HCT116 (cell line): ENCODE data around the gene ENPP5. TPM values are rescaled to one million over a fixed set of nuclear protein-coding genes. Genes with fewer than 3 reads are reported as not detected.

ENCODE experiments used
- ATAC-seq: fragments of 200-7000 bp; cut with Tn5 transposase; 2 replicates; pipeline ENCODE4 v1.9.1; 2020; ENCODE audit warnings: mild to moderate bottlenecking, moderate library complexity
- BruUV-seq: library from RNA; stranded (reverse); fragments of 400-500 nt; replicated peaks from 2 replicates; lab custom pipeline; 2021; lab: Mats Ljungman, UMichigan
- CTCF ChIA-PET: fragments of 300-600 bp; sonication (Branson Sonifier 250); formaldehyde crosslinking; loops from one replicate; lab custom pipeline; 2021; ENCODE audit warnings: antibody characterized with exemption; lab: Charles Lee
- POLR2A ChIA-PET: fragments of 300-600, 350-600 bp; sonication (Branson Sonifier 250); formaldehyde crosslinking; loops from one replicate; lab custom pipeline; 2021; ENCODE audit warnings: antibody characterized with exemption; lab: Charles Lee
- RAD21 ChIA-PET, 2 experiments: fragments of 300-600 bp; sonication (Branson Sonifier 250); formaldehyde crosslinking; loops; one replicate each; lab custom pipeline; 2023; ENCODE audit warnings: low total read pairs in 2 of 2; ENCODE audit not compliant: uncharacterized antibody in 2 of 2, unreplicated experiment in 2 of 2, low non-redundant PET in 1 of 2; lab: Charles Lee
- DNase-seq: peaks from one replicate; pipeline ENCODE4 v3.0.0-alpha.2; 2010; ENCODE audit warnings: low read depth, low spot score
- H2AFZ ChIP-seq: fragments of 200-600 bp; shearing (Covaris generic), sonication (generic); 2 replicates; pipeline ENCODE4 v1.6.1; 2017; ENCODE audit warnings: low read depth, mixed run types, mixed read lengths, antibody characterized with exemption, low read length; ENCODE audit not compliant: poor library complexity, severe bottlenecking
- H3K27ac ChIP-seq: 2 replicates; pipeline ENCODE4 v1.5.1; 2012; ENCODE audit warnings: low read depth, low read length
- H3K27me3 ChIP-seq: fragments of 200-600 bp; sonication (generic); 2 replicates; pipeline ENCODE4 v1.6.1; 2016; ENCODE audit warnings: mixed run types, low read length, mixed read lengths; ENCODE audit not compliant: insufficient read depth
- H3K36me3 ChIP-seq, 2 experiments: fragments of 200-500 bp in 1 of 2; fragments of 200-600 bp in 1 of 2; sonication (Bioruptor generic) in 1 of 2; sonication (generic) in 1 of 2; 2 replicates each; pipeline versions ENCODE4 v1.5.1 to v1.6.1; 2014 to 2016; ENCODE audit warnings: low read length in 2 of 2, inconsistent platforms in 1 of 2, mixed read lengths in 1 of 2, mixed run types in 1 of 2; ENCODE audit not compliant: insufficient read depth in 2 of 2, control insufficient read depth in 1 of 2
- H3K4me1 ChIP-seq, 2 experiments: fragments of 200-600 bp in 1 of 2; sonication (generic) in 1 of 2; 2 replicates each; pipeline versions ENCODE4 v1.5.1 to v1.6.1; 2012 to 2017; ENCODE audit warnings: low read length in 2 of 2, inconsistent platforms in 1 of 2, mild to moderate bottlenecking in 1 of 2, mixed read lengths in 1 of 2, mixed run types in 1 of 2, moderate library complexity in 1 of 2; ENCODE audit not compliant: insufficient read depth in 2 of 2, control insufficient read depth in 1 of 2
- H3K4me2 ChIP-seq: fragments of 200-600 bp; sonication (generic); 2 replicates; pipeline ENCODE4 v1.6.1; 2017; ENCODE audit warnings: mixed run types, low read length, mixed read lengths
- H3K4me3 ChIP-seq, 2 experiments: fragments of 200-600 bp in 1 of 2; sonication (generic) in 1 of 2; replicated peaks in 1 of 2; 2 replicates each; pipeline ENCODE4 v1.5.1; 2011 to 2016; ENCODE audit warnings: low read length in 2 of 2, control low read depth in 1 of 2, low read depth in 1 of 2, mild to moderate bottlenecking in 1 of 2, mixed read lengths in 1 of 2, mixed run types in 1 of 2
- H3K79me2 ChIP-seq: fragments of 200-600 bp; sonication (generic); 2 replicates; pipeline ENCODE4 v1.6.1; 2017; ENCODE audit warnings: mild to moderate bottlenecking, mixed run types, low read length, moderate library complexity, mixed read lengths; ENCODE audit not compliant: insufficient read depth
- H3K9ac ChIP-seq: fragments of 200-600 bp; sonication (generic); 2 replicates; pipeline ENCODE4 v1.6.1; 2016; ENCODE audit warnings: low read length, mixed read lengths
- H3K9me2 ChIP-seq: fragments of 200-600 bp; sonication (generic), shearing (Covaris generic); 2 replicates; pipeline ENCODE4 v1.6.1; 2017; ENCODE audit warnings: mixed run types, mild to moderate bottlenecking, moderate library complexity; ENCODE audit not compliant: insufficient read depth
- H3K9me3 ChIP-seq, 2 experiments: fragments of 200-500 bp in 1 of 2; fragments of 200-600 bp in 1 of 2; sonication (Bioruptor generic) in 1 of 2; sonication (generic) in 1 of 2; 2 replicates each; pipeline ENCODE4 v1.6.1; 2014 to 2017; ENCODE audit warnings: low read length in 2 of 2, mixed read lengths in 2 of 2, inconsistent platforms in 1 of 2, low read depth in 1 of 2, mild to moderate bottlenecking in 1 of 2, mixed run types in 1 of 2, moderate library complexity in 1 of 2; ENCODE audit not compliant: control insufficient read depth in 1 of 2, insufficient read depth in 1 of 2
- H4K20me1 ChIP-seq: fragments of 200-600 bp; sonication (generic), shearing (Covaris generic); 2 replicates; pipeline ENCODE4 v1.6.1; 2017; ENCODE audit warnings: mixed run types, mild to moderate bottlenecking, moderate library complexity; ENCODE audit not compliant: insufficient read depth
- CBX3 ChIP-seq: IDR thresholded peaks from 2 replicates; pipeline ENCODE4 v1.6.1; 2012; ENCODE audit warnings: low read depth
- CEBPB ChIP-seq: IDR thresholded peaks from 2 replicates; pipeline ENCODE4 v1.6.1; 2012; ENCODE audit warnings: low read depth
- EGR1 ChIP-seq: IDR thresholded peaks from 2 replicates; pipeline ENCODE4 v1.6.1; 2012; ENCODE audit warnings: low read depth
- ELF1 ChIP-seq: IDR thresholded peaks from 2 replicates; pipeline ENCODE4 v1.6.1; 2012; ENCODE audit warnings: low read depth, borderline replicate concordance
- EZH2 ChIP-seq: fragments of 200-600 bp; sonication (generic); IDR thresholded peaks from 2 replicates; pipeline ENCODE4 v1.6.1; 2017; ENCODE audit warnings: antibody characterized with exemption, mixed run types
- FOSL1 ChIP-seq: IDR thresholded peaks from 2 replicates; pipeline ENCODE4 v1.6.1; 2012; ENCODE audit warnings: low read depth
- JUND ChIP-seq: IDR thresholded peaks from 2 replicates; pipeline ENCODE4 v1.6.1; 2012
- POLR2A ChIP-seq: IDR thresholded peaks from 2 replicates; pipeline ENCODE4 v1.7.0; 2011; ENCODE audit warnings: borderline replicate concordance; ENCODE audit not compliant: insufficient read depth, insufficient read length; ENCODE audit errors: extremely low read depth
- POLR2AphosphoS5 ChIP-seq: IDR thresholded peaks from 2 replicates; pipeline ENCODE4 v1.6.1; 2011; ENCODE audit warnings: mild to moderate bottlenecking, low read depth, low read length, moderate library complexity
- RAD21 ChIP-seq: IDR thresholded peaks from 2 replicates; pipeline ENCODE4 v1.6.1; 2012; ENCODE audit warnings: low read depth, mild to moderate bottlenecking
- SIN3A ChIP-seq: IDR thresholded peaks from 2 replicates; pipeline ENCODE4 v1.6.1; 2012; ENCODE audit warnings: low read depth
- SP1 ChIP-seq: IDR thresholded peaks from 2 replicates; pipeline ENCODE4 v1.6.1; 2012; ENCODE audit warnings: low read depth
- YY1 ChIP-seq: IDR thresholded peaks from 2 replicates; pipeline ENCODE4 v1.6.1; 2011; ENCODE audit warnings: low read length, low read depth, moderate library complexity, mild to moderate bottlenecking; ENCODE audit not compliant: insufficient replicate concordance; ENCODE audit errors: extremely low read depth
- ZFX ChIP-seq: fragments of 450-650 bp; IDR thresholded peaks from 2 replicates; pipeline ENCODE4 v1.6.1; 2017
- intact Hi-C: fragments of 100-400 bp; cut with micrococcal nuclease; formaldehyde crosslinking; loops from 2 replicates; pipeline ENCODE4 v1.10.0; 2022
- total RNA-seq: library from RNA; stranded (reverse); gene quantifications from one replicate; pipeline ENCODE4 v1.2.1, GENCODE V29; 2021; ENCODE audit not compliant: unreplicated experiment
- TF ChIP-seq, protein P1 (sequence below): IDR thresholded peaks from 2 replicates; pipeline ENCODE4 v1.6.1; 2011; ENCODE audit warnings: mild to moderate bottlenecking, low read length, moderate library complexity; ENCODE audit not compliant: insufficient replicate concordance; ENCODE audit errors: extremely low read depth
- TF ChIP-seq, protein P2 (sequence below): IDR thresholded peaks from 2 replicates; pipeline ENCODE4 v1.6.1; 2012
- TF ChIP-seq, protein P3 (sequence below): IDR thresholded peaks from 2 replicates; pipeline ENCODE4 v1.6.1; 2012; ENCODE audit warnings: low read depth
- TF ChIP-seq, protein P4 (sequence below), 3 experiments: fragments of 200-600 bp in 1 of 3; sonication (generic) in 1 of 3; IDR thresholded peaks in 2 of 3; conservative IDR thresholded peaks in 1 of 3; 2 replicates each; pipeline ENCODE4 v1.5.1; 2012 to 2017; ENCODE audit warnings: low read depth in 2 of 3, low read length in 2 of 3, antibody characterized with exemption in 1 of 3, borderline replicate concordance in 1 of 3, control low read depth in 1 of 3, mild to moderate bottlenecking in 1 of 3, mixed read lengths in 1 of 3, mixed run types in 1 of 3, moderate library complexity in 1 of 3; ENCODE audit not compliant: insufficient read depth in 1 of 3

ENPP5 gene
- total RNA-seq, 1 experiment from 2014 or later, result 4.5 TPM

DNA sequence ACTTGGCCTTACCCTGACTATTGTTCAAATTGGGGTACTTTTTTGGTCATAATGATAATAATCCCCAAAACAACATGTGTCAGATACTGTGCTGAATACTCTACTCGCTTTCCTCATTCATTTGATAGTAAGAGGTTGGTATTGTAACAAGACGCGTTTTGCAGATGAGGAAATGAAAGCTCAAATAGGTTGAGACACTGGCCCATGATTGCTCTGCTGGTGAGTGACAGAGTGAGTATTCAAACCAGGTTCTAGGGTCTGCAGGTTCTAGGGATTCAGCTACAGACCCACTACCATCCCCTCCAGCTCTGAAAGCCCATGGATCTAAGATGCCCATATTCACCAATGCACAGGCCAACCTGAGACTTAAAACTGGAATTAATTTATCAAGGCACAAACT, 42.3 kb downstream of the ENPP5 start:
- H3K4me1 ChIP-seq, result peaks cover 3 to 11% of the 10 kb centered on the region in 2 experiments; a peak in 3 of 4 replicates
- no peaks in the 10 kb centered on the region for H3K9me2 ChIP-seq
- no peak for TF ChIP-seq POLR2A
- TF ChIP-seq ZFX, result no peak
- TF ChIP-seq, protein P1, sequence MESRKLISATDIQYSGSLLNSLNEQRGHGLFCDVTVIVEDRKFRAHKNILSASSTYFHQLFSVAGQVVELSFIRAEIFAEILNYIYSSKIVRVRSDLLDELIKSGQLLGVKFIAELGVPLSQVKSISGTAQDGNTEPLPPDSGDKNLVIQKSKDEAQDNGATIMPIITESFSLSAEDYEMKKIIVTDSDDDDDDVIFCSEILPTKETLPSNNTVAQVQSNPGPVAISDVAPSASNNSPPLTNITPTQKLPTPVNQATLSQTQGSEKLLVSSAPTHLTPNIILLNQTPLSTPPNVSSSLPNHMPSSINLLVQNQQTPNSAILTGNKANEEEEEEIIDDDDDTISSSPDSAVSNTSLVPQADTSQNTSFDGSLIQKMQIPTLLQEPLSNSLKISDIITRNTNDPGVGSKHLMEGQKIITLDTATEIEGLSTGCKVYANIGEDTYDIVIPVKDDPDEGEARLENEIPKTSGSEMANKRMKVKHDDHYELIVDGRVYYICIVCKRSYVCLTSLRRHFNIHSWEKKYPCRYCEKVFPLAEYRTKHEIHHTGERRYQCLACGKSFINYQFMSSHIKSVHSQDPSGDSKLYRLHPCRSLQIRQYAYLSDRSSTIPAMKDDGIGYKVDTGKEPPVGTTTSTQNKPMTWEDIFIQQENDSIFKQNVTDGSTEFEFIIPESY, result no peak
- TF ChIP-seq RAD21, result no peak
- TF ChIP-seq ELF1, result no peak
- no peak for TF ChIP-seq SP1
- TF ChIP-seq EGR1, result no peak
- TF ChIP-seq POLR2AphosphoS5, result no peak
- no peak for TF ChIP-seq JUND
- no peak for TF ChIP-seq CBX3
- no peak for TF ChIP-seq CEBPB
- no peak for TF ChIP-seq YY1
- TF ChIP-seq SIN3A, result no peak
- TF ChIP-seq, protein P2, sequence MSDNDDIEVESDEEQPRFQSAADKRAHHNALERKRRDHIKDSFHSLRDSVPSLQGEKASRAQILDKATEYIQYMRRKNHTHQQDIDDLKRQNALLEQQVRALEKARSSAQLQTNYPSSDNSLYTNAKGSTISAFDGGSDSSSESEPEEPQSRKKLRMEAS, result no peak
- TF ChIP-seq EZH2, result no peak
- TF ChIP-seq FOSL1, result no peak
- TF ChIP-seq, protein P3, sequence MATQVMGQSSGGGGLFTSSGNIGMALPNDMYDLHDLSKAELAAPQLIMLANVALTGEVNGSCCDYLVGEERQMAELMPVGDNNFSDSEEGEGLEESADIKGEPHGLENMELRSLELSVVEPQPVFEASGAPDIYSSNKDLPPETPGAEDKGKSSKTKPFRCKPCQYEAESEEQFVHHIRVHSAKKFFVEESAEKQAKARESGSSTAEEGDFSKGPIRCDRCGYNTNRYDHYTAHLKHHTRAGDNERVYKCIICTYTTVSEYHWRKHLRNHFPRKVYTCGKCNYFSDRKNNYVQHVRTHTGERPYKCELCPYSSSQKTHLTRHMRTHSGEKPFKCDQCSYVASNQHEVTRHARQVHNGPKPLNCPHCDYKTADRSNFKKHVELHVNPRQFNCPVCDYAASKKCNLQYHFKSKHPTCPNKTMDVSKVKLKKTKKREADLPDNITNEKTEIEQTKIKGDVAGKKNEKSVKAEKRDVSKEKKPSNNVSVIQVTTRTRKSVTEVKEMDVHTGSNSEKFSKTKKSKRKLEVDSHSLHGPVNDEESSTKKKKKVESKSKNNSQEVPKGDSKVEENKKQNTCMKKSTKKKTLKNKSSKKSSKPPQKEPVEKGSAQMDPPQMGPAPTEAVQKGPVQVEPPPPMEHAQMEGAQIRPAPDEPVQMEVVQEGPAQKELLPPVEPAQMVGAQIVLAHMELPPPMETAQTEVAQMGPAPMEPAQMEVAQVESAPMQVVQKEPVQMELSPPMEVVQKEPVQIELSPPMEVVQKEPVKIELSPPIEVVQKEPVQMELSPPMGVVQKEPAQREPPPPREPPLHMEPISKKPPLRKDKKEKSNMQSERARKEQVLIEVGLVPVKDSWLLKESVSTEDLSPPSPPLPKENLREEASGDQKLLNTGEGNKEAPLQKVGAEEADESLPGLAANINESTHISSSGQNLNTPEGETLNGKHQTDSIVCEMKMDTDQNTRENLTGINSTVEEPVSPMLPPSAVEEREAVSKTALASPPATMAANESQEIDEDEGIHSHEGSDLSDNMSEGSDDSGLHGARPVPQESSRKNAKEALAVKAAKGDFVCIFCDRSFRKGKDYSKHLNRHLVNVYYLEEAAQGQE, result no peak
- TF ChIP-seq, protein P4, sequence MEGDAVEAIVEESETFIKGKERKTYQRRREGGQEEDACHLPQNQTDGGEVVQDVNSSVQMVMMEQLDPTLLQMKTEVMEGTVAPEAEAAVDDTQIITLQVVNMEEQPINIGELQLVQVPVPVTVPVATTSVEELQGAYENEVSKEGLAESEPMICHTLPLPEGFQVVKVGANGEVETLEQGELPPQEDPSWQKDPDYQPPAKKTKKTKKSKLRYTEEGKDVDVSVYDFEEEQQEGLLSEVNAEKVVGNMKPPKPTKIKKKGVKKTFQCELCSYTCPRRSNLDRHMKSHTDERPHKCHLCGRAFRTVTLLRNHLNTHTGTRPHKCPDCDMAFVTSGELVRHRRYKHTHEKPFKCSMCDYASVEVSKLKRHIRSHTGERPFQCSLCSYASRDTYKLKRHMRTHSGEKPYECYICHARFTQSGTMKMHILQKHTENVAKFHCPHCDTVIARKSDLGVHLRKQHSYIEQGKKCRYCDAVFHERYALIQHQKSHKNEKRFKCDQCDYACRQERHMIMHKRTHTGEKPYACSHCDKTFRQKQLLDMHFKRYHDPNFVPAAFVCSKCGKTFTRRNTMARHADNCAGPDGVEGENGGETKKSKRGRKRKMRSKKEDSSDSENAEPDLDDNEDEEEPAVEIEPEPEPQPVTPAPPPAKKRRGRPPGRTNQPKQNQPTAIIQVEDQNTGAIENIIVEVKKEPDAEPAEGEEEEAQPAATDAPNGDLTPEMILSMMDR (IDR thresholded peaks at IDR 0.05 in 2 of 3, conservative IDR thresholded peaks at IDR 0.05 in 1 of 3; ENCODE audit: borderline replicate concordance in 1 of 3, insufficient read depth in 1 of 3, low read depth in 2 of 3, low read length in 2 of 3), result no peak
- H3K9me3 ChIP-seq, result no peaks in the 10 kb centered on the region
- POLR2A ChIA-PET, result interaction anchor here (1.4 kb wide), 1 partner anchor 42 kb away, joined by 5 read pairs; the partner anchor contains the start of gene ENPP5
- H3K79me2 ChIP-seq, result peaks cover 4% of the 10 kb centered on the region
- CTCF ChIA-PET, result interaction anchor here (1.9 kb wide), 1 partner anchor 38 kb away, joined by 8 read pairs; no protein-coding TSS in a partner anchor
- no peaks in the 10 kb centered on the region for H3K36me3 ChIP-seq
- RAD21 ChIA-PET, result no interaction called here
- H4K20me1 ChIP-seq, result no peaks in the 10 kb centered on the region
- H3K4me3 ChIP-seq, result peak overlapping the region; percentile 86 to 92; a peak in 3 of 4 replicates
- H3K4me2 ChIP-seq, result peak overlapping the region; percentile 78
- no peaks in the 10 kb centered on the region for H3K27me3 ChIP-seq
- no peak for ATAC-seq
- intact Hi-C loops, result no loop called here
- no peak overlapping the region for H3K27ac ChIP-seq
- H3K9ac ChIP-seq, result no peak overlapping the region
- BruUV-seq, result no TSS peak
- H2AFZ ChIP-seq, result no peak overlapping the region
- DNase-seq, result no peak
